GM13977 (cell line): Measurements from ENCODE around the gene AMFR.

Experiments
- DNase-seq: peaks from one replicate; pipeline ENCODE4 v3.0.0; 2012; ENCODE audit warnings: low spot score
- CTCF ChIP-seq: IDR thresholded peaks from 2 replicates; pipeline ENCODE4 v1.5.1; 2012; ENCODE audit warnings: mild to moderate bottlenecking, control low read depth; ENCODE audit not compliant: insufficient read depth; ENCODE audit errors: extremely low read depth, missing control alignments
- in situ Hi-C: fragments of 300-500 bp; cut with MboI; formaldehyde crosslinking; loops from one replicate; pipeline ENCODE4 v1.12.0; 2022; ENCODE audit warnings: low sequenced_read_pairs, low pct_unique_long_range_greater_than_20kb, mixed read lengths, inconsistent platforms; ENCODE audit not compliant: unreplicated experiment

Gene AMFR

DNA sequence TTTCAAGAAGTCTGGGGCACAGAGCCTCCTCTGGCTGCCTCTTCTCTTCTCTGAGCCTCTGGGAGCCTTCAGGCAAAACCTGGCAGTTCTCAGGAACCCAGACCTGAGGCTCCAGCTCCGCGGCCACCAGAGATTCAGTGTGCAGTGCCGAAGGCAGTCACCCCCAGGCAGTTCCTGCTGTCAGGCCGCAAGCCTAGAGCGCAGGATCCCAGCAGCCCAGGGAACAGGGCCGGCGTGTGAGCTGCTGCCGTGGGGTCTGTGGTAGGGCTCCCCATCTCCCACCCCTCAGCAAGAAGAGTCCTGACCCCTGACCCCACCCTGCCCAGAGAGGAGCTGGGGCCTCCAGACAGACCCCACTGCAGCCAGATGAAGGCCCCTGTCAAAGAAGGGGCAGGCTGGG is 78.2 kb downstream of the AMFR start:
- DNase-seq = no peak
- in situ Hi-C loops = no loop called here
- no peak for TF ChIP-seq CTCF

DNA sequence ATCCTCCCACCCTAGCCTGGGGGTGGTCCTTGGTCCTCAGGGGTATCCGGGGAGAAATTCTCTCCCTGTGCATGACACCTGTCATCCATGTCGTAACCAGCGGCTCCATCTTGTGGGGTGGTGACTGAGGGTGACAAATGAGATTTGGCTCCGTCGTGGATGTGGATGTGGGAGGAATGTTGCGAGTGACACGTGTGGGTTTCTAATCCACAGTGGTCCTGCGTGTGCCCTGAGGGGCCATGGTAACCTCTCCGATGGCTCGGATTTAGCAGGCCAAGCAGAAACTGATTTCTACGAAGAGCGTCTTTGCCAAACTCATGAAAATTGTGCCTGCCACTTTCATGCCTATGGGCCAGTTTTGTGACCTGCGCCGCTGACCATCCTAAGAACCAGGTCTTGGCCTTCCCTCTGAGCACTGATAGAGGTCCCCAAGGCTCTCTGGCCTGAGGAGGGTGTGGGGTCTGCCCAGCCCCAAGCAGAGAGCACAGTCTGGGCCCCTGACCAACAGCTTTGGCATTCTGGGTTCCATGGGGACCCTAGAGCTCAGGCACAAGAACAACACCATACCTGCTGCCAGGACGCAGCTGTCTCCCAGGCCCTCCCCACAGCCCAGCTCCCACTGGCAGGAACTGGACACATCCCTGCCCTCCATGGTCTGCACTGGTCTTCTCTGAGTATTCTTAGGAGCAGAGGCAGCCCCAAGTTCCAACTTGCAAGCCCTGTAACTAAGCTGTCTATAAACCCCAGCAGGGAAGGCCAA is 79.0 kb downstream of the AMFR start:
- no peak for TF ChIP-seq CTCF
- in situ Hi-C loops = no loop called here

DNA sequence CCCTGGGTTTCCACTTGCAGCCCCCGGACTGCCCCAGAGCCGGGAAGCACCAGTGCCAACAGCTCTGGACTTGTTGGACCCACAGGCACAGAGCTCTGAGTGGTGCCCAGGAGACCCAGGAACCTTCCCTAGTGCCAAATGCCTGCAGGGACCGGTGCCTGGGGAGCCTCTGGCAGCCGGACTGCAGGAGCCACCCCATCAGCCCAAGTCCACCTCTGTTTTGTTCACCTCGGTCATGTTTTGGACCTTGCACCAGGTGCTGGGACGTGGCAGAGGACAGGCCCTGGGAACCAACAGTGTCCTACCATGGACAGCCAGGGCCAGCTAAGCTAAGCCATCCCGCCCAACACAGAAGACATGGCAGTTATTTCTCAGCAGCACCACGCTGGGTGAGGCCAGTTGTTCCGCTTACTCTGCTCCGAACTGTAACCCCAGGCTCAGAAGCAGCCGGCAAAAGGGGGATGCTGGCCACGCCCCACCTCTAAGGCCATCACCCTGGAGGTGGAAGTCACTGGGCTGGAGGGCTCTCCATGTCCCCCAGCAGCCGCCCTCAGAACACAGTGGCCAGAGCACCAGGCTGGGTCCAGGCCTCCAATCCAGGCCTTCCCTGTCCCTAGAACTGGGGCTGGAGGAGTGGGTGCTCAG is 79.8 kb downstream of the AMFR start:
- in situ Hi-C loops = no loop called here
- no peak for TF ChIP-seq CTCF
- DNase-seq = no peak

More for the DNA sequence above, 79.0 kb downstream of the AMFR start:
- no peak for DNase-seq

DNA sequence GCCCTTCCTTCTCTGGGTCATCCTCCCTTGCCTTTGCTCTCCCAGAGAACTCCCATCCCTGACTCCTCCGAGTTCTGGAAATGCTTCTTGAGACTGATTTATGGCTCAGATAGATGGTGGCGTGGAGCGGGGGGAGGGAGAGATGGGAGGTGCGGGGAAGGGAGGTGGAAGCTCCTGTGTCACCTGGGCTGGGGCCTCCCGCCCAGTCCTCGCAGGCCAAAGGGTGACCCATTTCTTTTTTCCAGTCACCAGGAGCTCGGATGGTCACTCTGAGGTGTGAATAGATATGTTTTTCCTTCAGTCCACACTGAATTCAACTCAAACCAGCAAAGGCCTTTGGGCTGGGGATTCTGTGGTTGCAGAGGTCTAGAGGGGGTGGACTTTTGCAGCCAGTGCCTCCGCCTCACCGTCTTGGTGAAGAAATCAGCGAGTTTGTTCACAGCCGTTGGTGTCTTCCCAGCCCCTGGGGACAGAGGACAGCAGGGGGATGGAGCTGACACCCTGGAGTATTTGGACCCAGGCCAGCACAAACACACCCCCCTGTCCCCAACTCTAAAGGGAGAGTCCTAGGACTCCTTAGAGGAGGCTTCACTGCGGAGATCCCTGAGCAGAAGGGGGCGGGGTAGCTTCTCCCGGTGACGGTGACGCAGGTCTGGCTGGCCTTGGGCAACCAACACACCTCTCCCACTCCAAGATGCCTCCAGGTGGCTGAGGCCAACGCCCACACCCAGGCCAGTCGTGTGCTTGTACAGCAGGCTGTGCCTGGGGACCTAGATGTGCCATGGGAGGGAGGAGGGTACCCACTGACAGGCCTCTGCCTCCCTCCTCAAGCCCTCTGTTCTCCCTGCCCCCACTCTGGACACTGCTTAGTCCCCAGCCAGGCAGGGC is 80.6 kb downstream of the AMFR start:
- in situ Hi-C loops = no loop called here
- no peak for DNase-seq
- TF ChIP-seq CTCF = no peak

- DNase-seq = no peak
- TF ChIP-seq CTCF = no peak
- in situ Hi-C loops = no loop called here
These were observed 81.5 kb downstream of the AMFR start for GRCh38 chr16:56343661-56344517.
